HEK293 (cell line): Measurements from ENCODE around the gene RIOX2.

Experiments used
- CTCF ChIA-PET: fragments of 350-600 bp; formaldehyde crosslinking; extraction: SDS; loops from one replicate; lab custom pipeline; 2021; ENCODE audit warnings: antibody characterized with exemption; lab: Yijun Ruan, JAX
- POLR2A ChIA-PET: fragments of 300-600 bp; formaldehyde crosslinking; extraction: SDS; loops from one replicate; lab custom pipeline; 2020; ENCODE audit warnings: antibody characterized with exemption, inconsistent platforms; lab: Yijun Ruan, JAX
- H3K27ac ChIP-seq: fragments of 200-500 bp; sonication (Bioruptor generic); 2 replicates; pipeline ENCODE4 v1.5.1; 2014; ENCODE audit warnings: low read depth, low read length, control low read depth, inconsistent platforms; ENCODE audit errors: extremely low read depth
- H3K36me3 ChIP-seq, 2 experiments: fragments of 200-500 bp in 1 of 2; sonication (Bioruptor generic) in 1 of 2; 1 replicate in 1 of 2; 2 replicates in 1 of 2; pipeline ENCODE4 v1.5.1; 2014 to 2017; ENCODE audit warnings: inconsistent platforms in 2 of 2, low read length in 2 of 2; ENCODE audit not compliant: control insufficient read depth in 2 of 2, insufficient read depth in 1 of 2
- H3K4me1 ChIP-seq: fragments of 200-500 bp; sonication (Bioruptor generic); 2 replicates; pipeline ENCODE4 v1.5.1; 2014; ENCODE audit warnings: mild to moderate bottlenecking, low read length, inconsistent platforms; ENCODE audit not compliant: control insufficient read depth, insufficient read depth
- H3K4me3 ChIP-seq: 2 replicates; pipeline ENCODE4 v1.5.1; 2011; ENCODE audit warnings: low read depth, mild to moderate bottlenecking, control low read depth, low read length, moderate library complexity
- H3K9me3 ChIP-seq: fragments of 200-500 bp; sonication (Bioruptor generic); 2 replicates; pipeline ENCODE4 v1.5.1; 2014; ENCODE audit warnings: low read depth, low read length, inconsistent platforms; ENCODE audit not compliant: control insufficient read depth, insufficient read depth
- HOXC10 ChIP-seq: sonication (generic); formaldehyde crosslinking; IDR thresholded peaks from 2 replicates; pipeline ENCODE4 v1.8.1; 2023; ENCODE audit warnings: mild to moderate bottlenecking, missing genetic modification reagents
- HOXD13 ChIP-seq: sonication (generic); formaldehyde crosslinking; IDR thresholded peaks from 2 replicates; pipeline ENCODE4 v1.8.0; 2022; ENCODE audit warnings: missing genetic modification reagents, borderline replicate concordance
- OSR2 ChIP-seq: fragments of 450-650 bp; formaldehyde crosslinking; IDR thresholded peaks from 2 replicates; pipeline ENCODE4 v1.5.1; 2016; ENCODE audit warnings: missing biosample characterization, missing genetic modification characterization
- TCF7L2 ChIP-seq: IDR thresholded peaks from 2 replicates; pipeline ENCODE4 v1.6.1; 2011; ENCODE audit warnings: low read depth, mild to moderate bottlenecking, inconsistent platforms, low read length, moderate library complexity, borderline replicate concordance
- YY2 ChIP-seq: fragments of 450-650 bp; formaldehyde crosslinking; IDR thresholded peaks from 2 replicates; pipeline ENCODE4 v1.5.1; 2016; ENCODE audit warnings: missing biosample characterization, missing genetic modification characterization
- ZBTB48 ChIP-seq: fragments of 450-650 bp; formaldehyde crosslinking; IDR thresholded peaks from 2 replicates; pipeline ENCODE4 v1.5.1; 2016; ENCODE audit warnings: missing biosample characterization, missing genetic modification characterization
- ZIC2 ChIP-seq: fragments of 450-650 bp; formaldehyde crosslinking; IDR thresholded peaks from 2 replicates; pipeline ENCODE4 v1.5.1; 2016; ENCODE audit warnings: missing biosample characterization, missing genetic modification characterization
- ZNF146 ChIP-seq: fragments of 450-650 bp; formaldehyde crosslinking; IDR thresholded peaks from 2 replicates; pipeline ENCODE4 v1.5.1; 2016; ENCODE audit warnings: missing biosample characterization, missing genetic modification characterization
- ZNF341 ChIP-seq: fragments of 450-650 bp; formaldehyde crosslinking; IDR thresholded peaks from 2 replicates; pipeline ENCODE4; 2016; ENCODE audit warnings: low read depth, missing biosample characterization, missing genetic modification characterization
- ZNF37A ChIP-seq: fragments of 450-650 bp; IDR thresholded peaks from 2 replicates; pipeline ENCODE4 v1.5.1; 2018; ENCODE audit warnings: missing biosample characterization, missing genetic modification characterization
- ZNF423 ChIP-seq: fragments of 450-650 bp; formaldehyde crosslinking; IDR thresholded peaks from 2 replicates; pipeline ENCODE4 v1.5.1; 2016; ENCODE audit warnings: missing biosample characterization, missing genetic modification characterization
- ZNF501 ChIP-seq: fragments of 450-650 bp; formaldehyde crosslinking; IDR thresholded peaks from 2 replicates; pipeline ENCODE4 v1.5.1; 2016; ENCODE audit warnings: missing biosample characterization, missing genetic modification characterization
- ZNF549 ChIP-seq: fragments of 450-650 bp; IDR thresholded peaks from 2 replicates; pipeline ENCODE4 v1.5.1; 2018; ENCODE audit warnings: missing biosample characterization, missing genetic modification characterization, mild to moderate bottlenecking, inconsistent platforms, moderate library complexity
- ZNF560 ChIP-seq: fragments of 450-650 bp; formaldehyde crosslinking; IDR thresholded peaks from 2 replicates; pipeline ENCODE4 v1.5.1; 2017; ENCODE audit warnings: missing biosample characterization, missing genetic modification characterization, borderline replicate concordance
- ZNF561 ChIP-seq: fragments of 450-650 bp; IDR thresholded peaks from 2 replicates; pipeline ENCODE4 v1.5.1; 2018; ENCODE audit warnings: missing biosample characterization, missing genetic modification characterization, borderline replicate concordance
- ZNF626 ChIP-seq: fragments of 450-650 bp; sonication (Bioruptor Pico); formaldehyde crosslinking; IDR thresholded peaks from 2 replicates; pipeline ENCODE4 v1.5.1; 2018; ENCODE audit warnings: missing biosample characterization, missing genetic modification characterization, inconsistent platforms
- ZNF629 ChIP-seq: fragments of 450-650 bp; formaldehyde crosslinking; IDR thresholded peaks from 2 replicates; pipeline ENCODE4 v1.5.1; 2017; ENCODE audit warnings: missing biosample characterization, missing genetic modification characterization
- ZNF843 ChIP-seq: fragments of 450-650 bp; formaldehyde crosslinking; IDR thresholded peaks from 2 replicates; pipeline ENCODE4 v1.5.1; 2016; ENCODE audit warnings: missing biosample characterization, missing genetic modification characterization
- TF ChIP-seq, protein P1 (sequence below): fragments of 450-650 bp; formaldehyde crosslinking; IDR thresholded peaks from 2 replicates; pipeline ENCODE4 v1.5.1; 2016; ENCODE audit warnings: missing biosample characterization, missing genetic modification characterization, borderline replicate concordance
- TF ChIP-seq, protein P2 (sequence below): fragments of 450-650 bp; formaldehyde crosslinking; IDR thresholded peaks from 2 replicates; pipeline ENCODE4 v1.5.1; 2017; ENCODE audit warnings: missing biosample characterization, missing genetic modification characterization
- TF ChIP-seq, protein P3 (sequence below): fragments of 450-650 bp; formaldehyde crosslinking; IDR thresholded peaks from 2 replicates; pipeline ENCODE4 v1.5.1; 2016; ENCODE audit warnings: missing biosample characterization, missing genetic modification characterization, low read depth
- TF ChIP-seq, protein P4 (sequence below): fragments of 450-650 bp; formaldehyde crosslinking; IDR thresholded peaks from 2 replicates; pipeline ENCODE4 v1.5.1; 2016; ENCODE audit warnings: missing biosample characterization, missing genetic modification characterization
- TF ChIP-seq, protein P5 (sequence below): fragments of 450-650 bp; formaldehyde crosslinking; IDR thresholded peaks from 2 replicates; pipeline ENCODE4 v1.5.1; 2016; ENCODE audit warnings: missing biosample characterization, missing genetic modification characterization

Gene RIOX2

DNA sequence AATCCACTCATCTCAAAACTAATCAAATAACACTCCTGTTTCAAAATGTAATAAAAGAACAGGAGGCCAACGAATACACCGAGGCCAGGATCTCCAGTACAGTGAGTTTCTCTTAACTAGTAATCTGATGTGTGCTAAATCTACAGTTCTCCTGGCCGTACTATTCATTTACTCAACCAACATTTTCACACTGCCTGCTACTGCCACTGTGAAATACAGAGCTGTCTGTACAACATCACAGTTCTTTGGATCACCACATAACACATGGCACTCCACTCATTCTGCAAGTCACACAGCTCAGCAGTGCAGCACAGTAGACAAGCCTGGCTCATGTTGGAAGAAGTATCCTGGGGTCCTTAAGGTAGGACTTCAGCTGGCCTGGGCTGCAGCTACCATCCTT lies 21.9 kb downstream of the RIOX2 start:
- TF ChIP-seq HOXD13 (CRISPR knock-in tag) (no peak), ZNF629 (tag by site-specific recombination) (no peak), OSR2 (no peak)
- TF ChIP-seq, all 188 proteins: peak for 0
- POLR2A ChIA-PET: no interaction called here

DNA sequence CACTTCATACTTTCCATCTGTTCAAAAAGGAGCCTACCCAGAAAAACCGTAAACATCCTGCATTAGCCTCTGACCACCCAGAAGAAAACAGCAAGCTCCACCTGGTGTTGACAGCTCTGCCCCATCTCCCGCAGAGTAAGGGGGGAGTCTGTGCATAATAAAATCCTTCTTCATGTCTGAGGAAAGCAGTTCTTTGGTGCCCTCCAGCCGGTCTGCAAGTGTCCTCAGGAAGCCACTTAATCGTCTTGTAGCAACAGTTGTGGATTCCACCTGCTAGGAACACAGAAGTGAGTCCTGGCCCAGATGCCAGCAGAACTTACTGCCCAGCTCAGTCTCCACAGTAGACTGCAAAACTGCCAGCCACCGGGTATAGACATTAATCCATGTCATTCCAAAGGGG lies 22.5 kb downstream of the RIOX2 start:
- Histone ChIP-seq H3K9me3 (no peaks in the 10 kb centered on the region), H3K36me3 (peaks cover 14 to 96% of the 10 kb centered on the region in 2 experiments), H3K27ac (no peak overlapping the region), H3K4me3 (no peak overlapping the region), H3K4me1 (no peaks in the 10 kb centered on the region)
- TF ChIP-seq, protein P1, sequence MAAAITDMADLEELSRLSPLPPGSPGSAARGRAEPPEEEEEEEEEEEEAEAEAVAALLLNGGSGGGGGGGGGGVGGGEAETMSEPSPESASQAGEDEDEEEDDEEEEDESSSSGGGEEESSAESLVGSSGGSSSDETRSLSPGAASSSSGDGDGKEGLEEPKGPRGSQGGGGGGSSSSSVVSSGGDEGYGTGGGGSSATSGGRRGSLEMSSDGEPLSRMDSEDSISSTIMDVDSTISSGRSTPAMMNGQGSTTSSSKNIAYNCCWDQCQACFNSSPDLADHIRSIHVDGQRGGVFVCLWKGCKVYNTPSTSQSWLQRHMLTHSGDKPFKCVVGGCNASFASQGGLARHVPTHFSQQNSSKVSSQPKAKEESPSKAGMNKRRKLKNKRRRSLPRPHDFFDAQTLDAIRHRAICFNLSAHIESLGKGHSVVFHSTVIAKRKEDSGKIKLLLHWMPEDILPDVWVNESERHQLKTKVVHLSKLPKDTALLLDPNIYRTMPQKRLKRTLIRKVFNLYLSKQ: no peak
- TF ChIP-seq ZNF423 (tag by site-specific recombination) (no peak), ZNF561 (no peak), ZNF843 (tag by site-specific recombination) (no peak), ZNF37A (no peak), TCF7L2 (no peak), ZNF626 (tag by site-specific recombination) (no peak), ZNF501 (no peak), HOXC10 (CRISPR knock-in tag) (no peak), YY2 (no peak), ZNF560 (tag by site-specific recombination) (no peak), ZNF146 (no peak), ZIC2 (tag by site-specific recombination) (no peak), ZNF549 (tag by site-specific recombination) (no peak), ZNF341 (no peak), ZBTB48 (tag by site-specific recombination) (no peak)
- TF ChIP-seq, protein P2, sequence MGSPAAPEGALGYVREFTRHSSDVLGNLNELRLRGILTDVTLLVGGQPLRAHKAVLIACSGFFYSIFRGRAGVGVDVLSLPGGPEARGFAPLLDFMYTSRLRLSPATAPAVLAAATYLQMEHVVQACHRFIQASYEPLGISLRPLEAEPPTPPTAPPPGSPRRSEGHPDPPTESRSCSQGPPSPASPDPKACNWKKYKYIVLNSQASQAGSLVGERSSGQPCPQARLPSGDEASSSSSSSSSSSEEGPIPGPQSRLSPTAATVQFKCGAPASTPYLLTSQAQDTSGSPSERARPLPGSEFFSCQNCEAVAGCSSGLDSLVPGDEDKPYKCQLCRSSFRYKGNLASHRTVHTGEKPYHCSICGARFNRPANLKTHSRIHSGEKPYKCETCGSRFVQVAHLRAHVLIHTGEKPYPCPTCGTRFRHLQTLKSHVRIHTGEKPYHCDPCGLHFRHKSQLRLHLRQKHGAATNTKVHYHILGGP (tag by site-specific recombination): no peak
- TF ChIP-seq, protein P3, sequence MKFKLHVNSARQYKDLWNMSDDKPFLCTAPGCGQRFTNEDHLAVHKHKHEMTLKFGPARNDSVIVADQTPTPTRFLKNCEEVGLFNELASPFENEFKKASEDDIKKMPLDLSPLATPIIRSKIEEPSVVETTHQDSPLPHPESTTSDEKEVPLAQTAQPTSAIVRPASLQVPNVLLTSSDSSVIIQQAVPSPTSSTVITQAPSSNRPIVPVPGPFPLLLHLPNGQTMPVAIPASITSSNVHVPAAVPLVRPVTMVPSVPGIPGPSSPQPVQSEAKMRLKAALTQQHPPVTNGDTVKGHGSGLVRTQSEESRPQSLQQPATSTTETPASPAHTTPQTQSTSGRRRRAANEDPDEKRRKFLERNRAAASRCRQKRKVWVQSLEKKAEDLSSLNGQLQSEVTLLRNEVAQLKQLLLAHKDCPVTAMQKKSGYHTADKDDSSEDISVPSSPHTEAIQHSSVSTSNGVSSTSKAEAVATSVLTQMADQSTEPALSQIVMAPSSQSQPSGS (tag by site-specific recombination): no peak
- TF ChIP-seq, protein P4, sequence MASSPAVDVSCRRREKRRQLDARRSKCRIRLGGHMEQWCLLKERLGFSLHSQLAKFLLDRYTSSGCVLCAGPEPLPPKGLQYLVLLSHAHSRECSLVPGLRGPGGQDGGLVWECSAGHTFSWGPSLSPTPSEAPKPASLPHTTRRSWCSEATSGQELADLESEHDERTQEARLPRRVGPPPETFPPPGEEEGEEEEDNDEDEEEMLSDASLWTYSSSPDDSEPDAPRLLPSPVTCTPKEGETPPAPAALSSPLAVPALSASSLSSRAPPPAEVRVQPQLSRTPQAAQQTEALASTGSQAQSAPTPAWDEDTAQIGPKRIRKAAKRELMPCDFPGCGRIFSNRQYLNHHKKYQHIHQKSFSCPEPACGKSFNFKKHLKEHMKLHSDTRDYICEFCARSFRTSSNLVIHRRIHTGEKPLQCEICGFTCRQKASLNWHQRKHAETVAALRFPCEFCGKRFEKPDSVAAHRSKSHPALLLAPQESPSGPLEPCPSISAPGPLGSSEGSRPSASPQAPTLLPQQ (tag by site-specific recombination): no peak
- TF ChIP-seq, protein P5, sequence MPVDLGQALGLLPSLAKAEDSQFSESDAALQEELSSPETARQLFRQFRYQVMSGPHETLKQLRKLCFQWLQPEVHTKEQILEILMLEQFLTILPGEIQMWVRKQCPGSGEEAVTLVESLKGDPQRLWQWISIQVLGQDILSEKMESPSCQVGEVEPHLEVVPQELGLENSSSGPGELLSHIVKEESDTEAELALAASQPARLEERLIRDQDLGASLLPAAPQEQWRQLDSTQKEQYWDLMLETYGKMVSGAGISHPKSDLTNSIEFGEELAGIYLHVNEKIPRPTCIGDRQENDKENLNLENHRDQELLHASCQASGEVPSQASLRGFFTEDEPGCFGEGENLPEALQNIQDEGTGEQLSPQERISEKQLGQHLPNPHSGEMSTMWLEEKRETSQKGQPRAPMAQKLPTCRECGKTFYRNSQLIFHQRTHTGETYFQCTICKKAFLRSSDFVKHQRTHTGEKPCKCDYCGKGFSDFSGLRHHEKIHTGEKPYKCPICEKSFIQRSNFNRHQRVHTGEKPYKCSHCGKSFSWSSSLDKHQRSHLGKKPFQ (tag by site-specific recombination): no peak
- ChIA-PET CTCF (no interaction called here), POLR2A (no interaction called here)

More for the DNA sequence above, 21.9 kb downstream of the RIOX2 start:
- Histone ChIP-seq H3K4me3 (no peak overlapping the region), H3K9me3 (no peaks in the 10 kb centered on the region), H3K27ac (no peak overlapping the region), H3K4me1 (no peaks in the 10 kb centered on the region), H3K36me3 (peaks cover 8 to 93% of the 10 kb centered on the region in 2 experiments)
- CTCF ChIA-PET: no interaction called here
